H1 (cell line): ENCODE data around the gene NUP205. TPM values are rescaled to one million over a fixed set of nuclear protein-coding genes. Genes with fewer than 3 reads are reported as not detected.

Experiments used
- ASH2L ChIP-seq: fragments of 200-600, 300-600 bp; sonication (generic); IDR thresholded peaks from one replicate; pipeline ENCODE4 v1.7.1; 2017; ENCODE audit warnings: low read length
- CHD1 ChIP-seq: IDR thresholded peaks from 2 replicates; pipeline ENCODE4 v1.6.1; 2012; ENCODE audit warnings: low read depth, low read length, improper control_type of control experiment
- CHD7 ChIP-seq: fragments of 300-600 bp; sonication (generic); IDR thresholded peaks from 2 replicates; pipeline ENCODE4 v1.7.1; 2012; ENCODE audit warnings: low read length, moderate library complexity, mild to moderate bottlenecking, inconsistent platforms; ENCODE audit not compliant: insufficient replicate concordance
- KDM1A ChIP-seq: fragments of 200-600, 300-600 bp; sonication (generic); IDR thresholded peaks from 2 replicates; pipeline ENCODE4 v1.7.1; 2016; ENCODE audit warnings: mild to moderate bottlenecking, low read length, borderline replicate concordance
- KDM5A ChIP-seq: fragments of 200-600 bp; IDR thresholded peaks from 2 replicates; pipeline ENCODE4 v1.7.1; 2012; ENCODE audit warnings: mild to moderate bottlenecking, low read length, inconsistent platforms, mixed read lengths
- POU5F1 ChIP-seq: IDR thresholded peaks from 2 replicates; pipeline ENCODE4 v1.6.1; 2011; ENCODE audit warnings: low read depth, mild to moderate bottlenecking, low read length, moderate library complexity
- SIN3A ChIP-seq, 2 experiments: IDR thresholded peaks in 1 of 2; conservative IDR thresholded peaks in 1 of 2; 2 replicates each; pipeline ENCODE4 v1.6.1; 2011 to 2012; ENCODE audit warnings: low read length in 2 of 2, improper control_type of control experiment in 1 of 2, low read depth in 1 of 2, mild to moderate bottlenecking in 1 of 2
- SUZ12 ChIP-seq: fragments of 200-600 bp; sonication (generic); IDR thresholded peaks from 2 replicates; pipeline ENCODE4 v1.6.1; 2012; ENCODE audit warnings: mild to moderate bottlenecking, inconsistent platforms, low read length, moderate library complexity, mixed read lengths
- TAF1 ChIP-seq: IDR thresholded peaks from 2 replicates; pipeline ENCODE4 v1.6.1; 2011; ENCODE audit warnings: mild to moderate bottlenecking, low read depth, low read length
- TBP ChIP-seq: IDR thresholded peaks from 2 replicates; pipeline ENCODE4 v1.6.1; 2011; ENCODE audit warnings: low read depth, low read length, improper control_type of control experiment
- ZNF274 ChIP-seq: IDR thresholded peaks from 2 replicates; pipeline ENCODE4 v1.7.0; 2012; ENCODE audit warnings: low read length, borderline replicate concordance; ENCODE audit errors: extremely low read depth
- polyA plus RNA-seq, 7 experiments: library from polyadenylated mRNA; depleted of rRNA in 3 of 7; stranded (reverse) in 5 of 7; unstranded in 2 of 7; fragments of >200 nt in 5 of 7; fragments of 200-250 nt in 2 of 7; gene quantifications; 1 replicate in 5 of 7; 2 replicates in 1 of 7; 4 replicates in 1 of 7; pipeline versions ENCODE4 v1.2.1 to v1.2.3, GENCODE V29; 2011 to 2013; ENCODE audit warnings: missing spikeins in 2 of 7, mixed read lengths in 2 of 7
- total RNA-seq: library from RNA; stranded (reverse); fragmentation: NEBNext Ultra II Directional; extraction: Animal tissue kit (Norgen Biotek cat#: 25700); gene quantifications from 2 replicates; pipeline ENCODE4 v1.2.1, GENCODE V29; 2021

The NUP205 gene
- total and polyA plus RNA-seq, 2 of the 8 experiments (the other 6 are each of a cell fraction or from before 2014, with no cell fraction given): 148 to 216 TPM

GRCh38 chr7:135697276-135698049 is 139.7 kb downstream of the NUP205 start (continued):
- TF ChIP-seq CHD7: no peak
- no peak for TF ChIP-seq ZNF274
- TF ChIP-seq ASH2L: no peak
- no peak for TF ChIP-seq TBP
- no peak for TF ChIP-seq SIN3A (conservative IDR thresholded peaks at IDR 0.05 in 1 of 2, IDR thresholded peaks at IDR 0.05 in 1 of 2; ENCODE audit: low read depth in 1 of 2, low read length in 2 of 2)
- no peak for TF ChIP-seq CHD1
- no peak for TF ChIP-seq KDM5A
- no peak for TF ChIP-seq SUZ12
- no peak for TF ChIP-seq POU5F1
- no peak for TF ChIP-seq TAF1
- no peak for TF ChIP-seq KDM1A
